ENCODE results near the gene CPD. TPM values are rescaled to one million over a fixed set of nuclear protein-coding genes. Genes with fewer than 3 reads are reported as not detected.
"Not testable (repeated sequence)": the region's sequence is repeated elsewhere in the genome, so short reads cannot be mapped to it uniquely, and the experiment has no call there.

CPD gene
- polyA plus RNA-seq, 1 donor (not counting 4 experiments of a cell fraction or from before 2014, with no cell fraction given): 30.5 TPM

DNA sequence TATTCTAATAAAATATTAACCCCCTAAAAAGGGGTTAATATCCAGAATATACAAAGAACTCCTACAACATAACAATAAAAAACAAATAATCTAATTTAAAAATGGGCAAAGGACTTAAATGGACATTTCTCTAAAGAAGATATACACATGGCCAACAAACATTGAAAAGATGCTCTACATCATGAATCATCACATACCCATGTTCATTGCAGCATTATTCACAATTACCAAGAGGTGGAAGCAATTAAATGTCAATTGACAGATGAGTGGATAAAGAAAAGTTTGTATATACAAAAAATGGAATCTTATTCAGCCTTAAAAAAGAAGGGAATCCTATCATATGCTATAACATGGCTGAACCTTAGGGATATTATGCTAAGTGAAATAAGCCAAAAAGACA, 36.8 kb downstream of the CPD start:
- Histone ChIP-seq H3K4me3 (ENCODE audit: control insufficient read depth in 2 of 3, extremely low read depth in 1 of 3, insufficient read depth in 2 of 3, low read depth in 1 of 3, low read length in 3 of 3) (no peak overlapping the region), H4K20me1 (ENCODE audit: control insufficient read depth, extremely low read depth, insufficient read depth, low read length) (no peaks in the 10 kb centered on the region), H3K27me3 (ENCODE audit: control insufficient read depth, extremely low read depth, insufficient read depth, low read length) (no peaks in the 10 kb centered on the region), H3K9me1 (ENCODE audit: control insufficient read depth, extremely low read depth, insufficient read depth, low read length) (no peaks in the 10 kb centered on the region), H3K27ac (ENCODE audit: control insufficient read depth, insufficient read depth, low read length) (no peak overlapping the region), H3K4me2 (ENCODE audit: control insufficient read depth, extremely low read depth, insufficient read depth, low read depth, low read length) (no peak overlapping the region), H2AFZ (ENCODE audit: control insufficient read depth, low read length) (no peak overlapping the region), H3K79me2 (ENCODE audit: control insufficient read depth, insufficient read depth, low read length) (no peaks in the 10 kb centered on the region), H3K36me3 (ENCODE audit: control insufficient read depth in 2 of 2, extremely low read depth in 1 of 2, insufficient read depth in 2 of 2, low read length in 2 of 2) (no peaks in the 10 kb centered on the region), H3K9ac (ENCODE audit: control insufficient read depth, extremely low read depth, insufficient read depth, low read length) (no peak overlapping the region), H3K4me1 (ENCODE audit: control insufficient read depth, extremely low read depth, insufficient read depth, low read length) (peaks cover 9% of the 10 kb centered on the region), H3K9me3 (ENCODE audit: control insufficient read depth, low read depth, low read length) (no peaks in the 10 kb centered on the region)
- dilution Hi-C loops (cut with MboI; ENCODE audit: extremely low pct_ligation_motif_present, low sequenced_read_pairs): no loop called here
- TF ChIP-seq EZH2 (IDR thresholded peaks at IDR 0.05; ENCODE audit: low read length): no peak
- TF ChIP-seq CTCF (optimal IDR thresholded peaks at IDR 0.05 in 1 of 3, IDR thresholded peaks at IDR 0.05 in 1 of 3, conservative IDR thresholded peaks at IDR 0.05 in 1 of 3; ENCODE audit: extremely low read depth in 1 of 3, insufficient read depth in 2 of 3, low read length in 3 of 3): no peak
- FAIRE-seq: no peak
- DNase-seq (ENCODE audit: low read depth, low spot score): no peak

GRCh38 chr17:30418070-30418469, 39.3 kb downstream of the CPD start:
- dilution Hi-C loops (cut with MboI; ENCODE audit: extremely low pct_ligation_motif_present, low sequenced_read_pairs); H2AFZ ChIP-seq (ENCODE audit: control insufficient read depth, low read length); H3K4me3 ChIP-seq (ENCODE audit: control insufficient read depth in 2 of 3, extremely low read depth in 1 of 3, insufficient read depth in 2 of 3, low read depth in 1 of 3, low read length in 3 of 3); H3K4me1 ChIP-seq (ENCODE audit: control insufficient read depth, extremely low read depth, insufficient read depth, low read length); H3K27ac ChIP-seq (ENCODE audit: control insufficient read depth, insufficient read depth, low read length); H3K27me3 ChIP-seq (ENCODE audit: control insufficient read depth, extremely low read depth, insufficient read depth, low read length); H3K9ac ChIP-seq (ENCODE audit: control insufficient read depth, extremely low read depth, insufficient read depth, low read length); FAIRE-seq; H3K9me1 ChIP-seq (ENCODE audit: control insufficient read depth, extremely low read depth, insufficient read depth, low read length); H3K36me3 ChIP-seq (ENCODE audit: control insufficient read depth in 2 of 2, extremely low read depth in 1 of 2, insufficient read depth in 2 of 2, low read length in 2 of 2); DNase-seq (ENCODE audit: low read depth, low spot score); H4K20me1 ChIP-seq (ENCODE audit: control insufficient read depth, extremely low read depth, insufficient read depth, low read length); H3K9me3 ChIP-seq (ENCODE audit: control insufficient read depth, low read depth, low read length); H3K79me2 ChIP-seq (ENCODE audit: control insufficient read depth, insufficient read depth, low read length); H3K4me2 ChIP-seq (ENCODE audit: control insufficient read depth, extremely low read depth, insufficient read depth, low read depth, low read length): not testable (repeated sequence)

GRCh38 chr17:30421592-30421991, 42.9 kb downstream of the CPD start:
- no peaks in the 10 kb centered on the region for H3K4me1 ChIP-seq (ENCODE audit: control insufficient read depth, extremely low read depth, insufficient read depth, low read length)
- no peaks in the 10 kb centered on the region for H4K20me1 ChIP-seq (ENCODE audit: control insufficient read depth, extremely low read depth, insufficient read depth, low read length)
- no peaks in the 10 kb centered on the region for H3K9me1 ChIP-seq (ENCODE audit: control insufficient read depth, extremely low read depth, insufficient read depth, low read length)
- dilution Hi-C loops (cut with MboI; ENCODE audit: extremely low pct_ligation_motif_present, low sequenced_read_pairs): no loop called here
- H3K9ac ChIP-seq (ENCODE audit: control insufficient read depth, extremely low read depth, insufficient read depth, low read length): no peak overlapping the region
- DNase-seq (ENCODE audit: low read depth, low spot score) (no peak), FAIRE-seq (no peak)
- no peaks in the 10 kb centered on the region for H3K9me3 ChIP-seq (ENCODE audit: control insufficient read depth, low read depth, low read length)
- no peak overlapping the region for H3K27ac ChIP-seq (ENCODE audit: control insufficient read depth, insufficient read depth, low read length)
- H3K79me2 ChIP-seq (ENCODE audit: control insufficient read depth, insufficient read depth, low read length): no peaks in the 10 kb centered on the region
- no peak overlapping the region for H2AFZ ChIP-seq (ENCODE audit: control insufficient read depth, low read length)
- H3K4me2 ChIP-seq (ENCODE audit: control insufficient read depth, extremely low read depth, insufficient read depth, low read depth, low read length): no peak overlapping the region
- no peaks in the 10 kb centered on the region for H3K36me3 ChIP-seq (ENCODE audit: control insufficient read depth in 2 of 2, extremely low read depth in 1 of 2, insufficient read depth in 2 of 2, low read length in 2 of 2)
- TF ChIP-seq CTCF (optimal IDR thresholded peaks at IDR 0.05 in 1 of 3, IDR thresholded peaks at IDR 0.05 in 1 of 3, conservative IDR thresholded peaks at IDR 0.05 in 1 of 3; ENCODE audit: extremely low read depth in 1 of 3, insufficient read depth in 2 of 3, low read length in 3 of 3): no peak
- no peak for TF ChIP-seq EZH2 (IDR thresholded peaks at IDR 0.05; ENCODE audit: low read length)
- no peaks in the 10 kb centered on the region for H3K27me3 ChIP-seq (ENCODE audit: control insufficient read depth, extremely low read depth, insufficient read depth, low read length)
- H3K4me3 ChIP-seq (ENCODE audit: control insufficient read depth in 2 of 3, extremely low read depth in 1 of 3, insufficient read depth in 2 of 3, low read depth in 1 of 3, low read length in 3 of 3): no peak overlapping the region

All from keratinocyte (primary cell).